Stimulated activated CD4-positive, alpha-beta T cell treated with anti-CD3 and anti-CD28 coated beads, Interleukin-4, amount 100 ng/mL, for 24 hours (primary cell): Measurements from ENCODE around the gene SLC2A6.

Experiments
- DNase-seq: peaks from one replicate; pipeline ENCODE4 v3.0.0-alpha.2; 2020

Gene SLC2A6

DNA sequence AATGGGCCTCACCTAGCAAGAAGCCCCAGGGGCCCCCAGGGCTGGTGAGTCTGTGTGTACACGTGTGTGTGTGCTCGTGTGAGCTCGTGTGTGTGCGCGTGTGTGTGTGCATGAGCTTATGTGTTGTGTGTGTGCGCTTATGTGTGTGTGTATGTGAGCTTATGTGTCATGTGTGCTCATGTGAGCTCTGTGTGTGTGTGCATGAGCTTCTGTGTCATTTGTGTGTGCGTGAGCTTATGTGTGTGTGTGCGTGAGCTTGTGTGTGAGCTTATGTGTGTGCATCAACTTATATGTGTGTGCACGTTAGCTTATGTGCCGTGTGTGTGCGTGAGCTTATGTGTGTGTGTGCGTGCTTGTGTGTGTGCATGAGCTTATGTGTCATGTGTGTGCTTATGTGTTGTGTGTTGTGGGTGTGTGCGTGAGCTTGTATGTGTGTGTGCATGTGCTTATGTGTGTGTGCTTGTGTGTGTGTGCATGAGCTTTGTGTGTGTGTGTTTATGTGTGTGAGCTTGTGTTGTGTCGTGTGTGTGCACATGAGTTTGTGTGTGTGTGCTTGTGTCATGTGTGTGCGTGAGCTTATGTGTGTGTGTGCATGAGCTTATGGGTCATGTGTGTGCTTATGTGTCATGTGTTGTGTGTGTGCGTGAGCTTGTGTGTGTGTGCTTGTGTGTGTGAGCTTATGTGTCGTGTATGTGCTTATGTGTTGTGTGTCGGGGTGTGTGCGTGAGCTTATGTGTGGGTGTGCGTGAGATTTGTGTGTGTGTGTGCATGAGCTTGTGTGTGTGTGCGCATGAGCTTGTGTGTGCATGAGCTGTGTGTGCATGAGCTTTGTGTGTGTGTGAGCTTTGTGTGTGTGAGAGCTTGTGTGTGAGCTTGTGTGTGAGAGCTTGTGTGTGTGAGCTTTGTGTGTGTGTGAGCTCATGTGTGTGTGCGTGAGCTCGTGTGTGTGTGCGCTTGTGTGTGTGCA is 16.7 kb upstream of the SLC2A6 start:
- DNase-seq = no peak

DNA sequence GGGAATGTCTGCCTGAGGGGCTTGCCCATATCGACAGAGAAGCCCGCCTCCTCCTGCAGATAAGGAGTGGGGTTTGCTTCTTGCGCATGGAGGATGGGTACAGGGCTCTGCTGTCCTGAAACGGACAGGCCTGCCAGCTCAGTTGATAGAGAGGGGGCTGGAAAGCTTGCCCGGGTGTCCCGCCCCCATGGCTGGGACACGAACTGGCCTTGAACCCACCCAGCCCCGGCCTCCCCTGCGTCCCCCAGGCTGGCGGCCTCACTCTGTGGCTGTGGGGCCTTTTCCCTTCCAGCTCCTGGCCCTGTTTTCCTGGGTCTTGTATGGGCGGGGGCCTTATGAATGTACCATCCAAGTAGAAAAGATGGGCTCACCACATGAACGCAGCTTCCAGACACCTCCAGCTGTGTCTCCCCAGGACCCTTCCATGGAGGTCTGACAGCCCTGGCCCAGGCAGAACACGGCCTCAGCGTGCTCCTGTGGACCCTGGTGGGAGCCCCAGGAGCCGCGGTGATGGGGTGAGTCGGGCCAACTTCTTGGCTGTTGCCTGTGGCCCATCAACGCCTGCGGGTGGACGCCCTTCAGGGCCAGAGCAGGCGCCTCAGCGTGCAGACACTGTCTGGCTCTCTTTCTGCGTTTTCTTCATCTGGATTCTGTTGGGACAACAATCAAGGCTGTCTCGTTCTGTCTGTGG is 15.9 kb upstream of the SLC2A6 start:
- no peak for DNase-seq

DNA sequence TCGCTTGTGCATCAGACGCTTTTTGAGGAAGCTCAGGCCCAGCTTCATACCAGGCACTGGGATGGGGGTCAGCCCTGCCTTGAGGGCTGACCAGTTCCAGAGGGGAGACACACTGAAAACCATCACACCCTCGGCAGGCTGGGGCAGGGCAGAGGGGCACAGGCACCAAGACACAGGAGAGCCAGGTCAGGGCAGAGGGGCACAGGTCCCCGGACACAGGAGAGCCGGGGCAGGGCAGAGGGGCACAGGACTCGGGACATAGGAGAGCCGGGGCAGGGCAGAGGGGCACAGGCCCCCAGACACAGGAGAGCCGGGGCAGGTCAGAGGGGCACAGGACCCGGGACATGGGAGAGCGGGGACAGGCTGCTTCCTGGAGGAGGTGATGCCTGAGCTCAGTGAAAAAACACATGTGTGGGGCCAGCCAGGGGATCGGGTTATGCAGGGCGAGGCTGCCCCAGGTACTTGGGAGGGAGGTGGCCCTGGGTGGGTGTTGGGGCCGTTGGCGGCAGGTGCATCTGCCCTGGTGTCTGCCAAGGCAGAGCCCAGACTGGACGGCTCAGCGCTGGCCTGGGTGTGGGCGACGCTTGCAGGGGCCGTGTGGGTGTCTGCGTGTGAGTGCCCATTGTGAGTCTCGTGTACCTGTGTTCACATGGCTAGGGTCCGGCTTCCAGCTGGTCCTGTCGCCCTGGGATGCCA is 15.1 kb upstream of the SLC2A6 start:
- DNase-seq = no peak

DNA sequence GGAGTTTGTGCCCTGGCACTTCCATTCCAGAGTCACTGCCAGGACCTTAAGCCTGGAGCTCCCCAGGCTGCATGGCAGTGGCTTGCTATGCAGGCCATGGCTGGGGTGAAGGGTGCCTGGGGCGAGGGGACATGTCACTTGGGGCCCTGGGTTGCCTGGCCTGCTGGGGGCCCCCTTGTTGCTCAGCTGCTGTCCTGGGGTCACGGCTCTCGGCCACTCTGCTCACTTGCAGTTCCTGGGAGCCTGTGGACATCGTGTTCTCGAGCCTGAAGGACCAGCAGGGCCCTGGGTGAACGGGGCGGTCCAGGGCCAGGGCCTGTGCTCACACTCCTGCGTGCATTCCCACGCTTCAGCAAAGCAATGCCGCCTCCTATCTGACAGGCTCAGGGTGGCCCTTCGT is 14.5 kb upstream of the SLC2A6 start:
- DNase-seq = no peak

DNA sequence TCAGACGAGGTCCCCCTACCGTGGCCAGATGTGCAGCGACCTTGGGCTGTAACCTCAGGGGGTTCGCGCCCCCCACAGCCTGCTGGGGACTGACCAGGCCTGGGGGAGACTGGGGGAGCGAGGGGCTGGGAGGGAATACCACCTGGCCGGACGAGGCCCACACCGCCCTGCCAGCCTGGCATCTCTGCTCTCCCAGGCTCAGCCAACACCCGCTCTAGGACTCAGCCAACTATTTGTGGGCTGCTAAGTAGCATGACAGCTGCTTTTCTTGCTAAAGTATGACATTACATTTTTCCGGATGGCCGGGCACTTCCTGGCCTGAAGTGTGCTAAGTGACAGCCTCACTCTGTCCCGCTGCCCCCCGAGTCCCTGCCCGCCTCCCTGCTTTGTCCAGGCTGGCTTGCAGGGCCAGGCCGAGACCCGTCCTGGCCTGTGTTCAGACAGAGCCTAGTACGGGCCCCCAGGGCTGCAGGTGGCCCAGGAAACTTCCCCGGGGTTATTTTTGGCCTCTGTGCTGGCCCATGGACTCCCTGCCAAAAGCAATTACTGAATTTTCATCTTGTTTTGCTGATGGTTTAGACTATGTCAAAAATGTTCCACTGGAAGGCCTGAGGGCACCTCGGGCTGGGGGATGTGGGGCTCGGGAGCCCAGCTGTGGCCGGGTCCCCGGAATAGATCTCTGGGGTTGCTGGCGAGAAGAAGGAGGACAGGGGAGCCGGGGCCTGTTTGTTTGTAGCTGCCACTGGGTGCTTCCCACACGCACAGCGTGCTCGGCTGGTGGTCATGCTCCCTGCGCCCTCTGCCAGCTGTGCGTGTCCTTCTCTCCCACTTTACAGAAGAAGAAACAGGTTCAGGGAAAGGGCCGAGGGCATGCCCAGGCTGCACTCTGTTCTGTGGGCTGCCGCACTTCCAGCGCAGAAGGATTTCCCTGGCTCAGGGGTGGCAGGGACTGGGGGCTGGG is 13.4 kb upstream of the SLC2A6 start:
- no peak for DNase-seq

DNA sequence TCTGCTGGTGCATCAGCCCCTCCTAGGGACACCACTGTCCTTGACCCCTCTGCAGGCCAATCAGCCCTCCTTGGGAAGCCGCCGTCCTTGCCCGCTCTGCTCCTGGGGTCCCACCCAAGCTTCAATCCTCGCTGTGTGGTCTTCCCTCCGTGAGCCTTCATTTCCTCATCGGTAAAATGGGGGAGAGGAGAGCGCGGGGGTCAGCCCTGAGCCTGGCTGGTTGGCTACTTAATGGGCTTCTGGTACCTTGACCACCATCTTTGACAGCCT is 12.7 kb upstream of the SLC2A6 start:
- no peak for DNase-seq

DNA sequence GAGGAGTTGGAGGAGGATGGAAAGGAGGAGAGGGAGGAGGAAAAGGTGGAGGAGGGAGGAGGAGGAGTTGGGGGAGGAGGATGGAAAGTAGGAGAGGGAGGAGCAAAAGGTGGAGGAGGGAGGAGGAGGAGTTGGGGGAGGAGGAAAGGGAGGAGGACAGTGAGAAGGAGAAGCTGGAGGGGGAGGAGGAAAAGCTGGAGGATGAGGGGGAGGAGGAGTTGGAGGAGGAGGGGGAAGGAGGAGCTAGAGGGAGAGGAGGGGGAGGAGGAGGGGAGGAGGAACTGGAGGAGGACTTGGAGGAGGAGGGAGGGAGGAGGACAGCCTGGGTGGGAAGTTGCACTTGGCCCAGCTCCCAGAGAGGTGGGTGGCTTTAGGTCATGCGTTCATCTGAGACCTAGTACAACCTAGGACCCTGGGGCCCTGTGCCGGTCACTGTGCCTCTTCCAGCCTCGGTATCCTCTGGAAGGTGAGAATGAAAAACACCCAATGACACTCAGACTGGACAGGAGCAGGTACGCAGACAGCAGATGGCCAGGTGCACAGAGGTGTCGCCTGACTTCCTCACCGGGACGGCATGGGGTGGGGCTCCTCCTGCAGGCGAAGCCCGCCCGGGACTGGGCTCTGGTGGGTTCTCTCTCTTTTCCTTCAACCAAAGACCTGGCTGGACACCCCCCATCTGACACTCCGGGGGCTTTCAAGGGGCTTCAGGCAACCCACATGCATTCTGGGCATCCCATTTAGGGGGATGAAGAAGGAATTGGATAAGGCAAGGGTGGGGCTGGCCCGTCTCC is 12.2 kb upstream of the SLC2A6 start:
- DNase-seq = no peak

DNA sequence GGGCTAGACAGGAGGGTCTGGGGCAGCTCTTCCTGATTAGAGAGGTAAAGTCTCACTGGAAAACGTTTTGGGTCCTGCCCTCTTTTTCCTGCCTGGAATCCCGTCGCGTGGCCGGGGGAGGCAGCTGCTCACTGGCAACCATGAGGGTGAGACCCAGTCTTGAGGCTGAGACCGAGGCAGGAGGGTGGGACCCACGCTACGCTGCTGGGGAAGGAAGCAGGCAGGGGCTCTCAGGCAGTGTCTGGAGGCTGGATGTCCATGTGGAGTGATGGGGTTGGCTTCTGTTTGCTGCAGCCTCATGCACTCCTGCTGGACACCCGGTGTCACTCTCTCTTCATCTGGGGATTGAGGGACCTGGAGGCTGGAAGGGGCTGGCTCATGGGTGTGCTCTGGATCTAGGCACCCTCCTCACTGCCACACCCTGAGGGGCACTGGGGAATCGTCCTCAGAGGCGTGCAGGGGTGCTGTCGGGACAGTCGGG is 11.3 kb upstream of the SLC2A6 start:
- no peak for DNase-seq

DNA sequence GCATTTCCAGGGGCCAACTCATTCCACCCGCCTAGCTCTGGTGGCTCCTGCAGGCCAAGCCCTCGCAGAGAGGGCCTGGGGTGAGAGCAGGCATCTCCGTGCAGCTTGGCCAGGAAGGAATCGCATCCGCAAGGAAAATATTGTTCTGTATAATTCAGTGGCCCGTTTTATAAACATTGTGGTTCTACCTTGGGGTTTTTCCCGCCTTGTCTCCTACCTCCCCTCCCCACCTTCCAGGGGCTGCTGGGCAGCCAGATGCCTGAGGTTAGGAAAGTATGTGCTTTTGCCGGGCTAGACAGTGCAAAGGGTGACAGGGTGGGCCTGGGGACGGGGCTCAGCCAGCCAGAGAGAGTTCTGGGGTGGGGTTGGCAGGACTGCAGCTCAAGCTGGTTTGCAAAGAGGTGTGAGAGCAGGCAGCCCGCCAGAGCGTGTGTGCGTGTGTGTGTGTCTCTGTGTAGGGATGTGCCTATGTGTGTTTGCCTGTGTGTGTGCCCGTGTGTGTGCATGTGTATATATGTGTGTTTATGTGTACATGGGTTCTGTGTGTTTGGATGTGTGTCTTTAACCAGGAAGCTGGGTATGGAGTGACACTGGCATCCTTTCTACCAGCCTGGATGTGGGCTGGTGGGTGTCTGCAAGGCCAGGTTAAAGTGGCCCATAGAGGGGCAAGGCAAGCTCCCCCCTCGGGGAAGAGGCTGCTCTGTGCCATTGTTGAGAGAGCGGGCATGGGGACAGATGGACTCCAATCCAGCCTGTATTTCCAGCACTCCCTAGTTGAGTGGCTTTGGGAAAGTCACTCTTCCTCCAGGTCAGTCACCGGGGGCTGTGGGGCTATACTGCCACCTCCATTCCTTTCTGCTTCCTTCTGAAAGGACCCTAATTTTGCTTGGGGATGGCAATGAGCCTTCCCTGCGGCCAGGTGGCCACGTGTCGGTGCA is 10.6 kb upstream of the SLC2A6 start:
- DNase-seq = no peak

DNA sequence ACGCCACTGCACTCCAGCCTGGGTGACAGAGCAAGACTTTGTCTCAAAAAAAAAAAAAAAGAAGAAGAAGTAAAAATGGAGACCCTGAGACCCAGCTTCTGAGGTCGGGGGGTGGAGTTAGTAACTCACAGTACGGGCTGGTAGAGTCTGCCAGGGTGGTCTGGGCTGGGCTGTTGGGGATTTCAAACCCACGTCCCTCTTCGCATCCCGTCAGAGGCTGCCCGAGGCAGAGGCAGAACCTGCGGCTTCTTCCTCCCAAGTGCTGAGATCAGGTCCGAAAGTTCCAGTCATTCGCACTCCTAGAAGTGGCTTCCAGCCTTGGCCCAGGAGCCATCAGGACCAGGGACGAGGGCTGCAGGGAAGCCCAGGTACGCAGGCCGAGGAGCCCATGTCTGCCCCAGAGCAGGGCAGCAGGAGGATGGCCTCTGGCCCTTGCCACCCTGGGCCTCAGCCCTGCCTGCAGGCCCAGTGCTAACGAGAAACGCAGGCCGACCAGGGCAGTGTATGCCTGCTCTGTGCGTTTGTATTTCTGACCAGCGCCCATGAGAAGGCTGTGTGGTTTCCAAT is 9.9 kb upstream of the SLC2A6 start:
- DNase-seq = no peak

DNA sequence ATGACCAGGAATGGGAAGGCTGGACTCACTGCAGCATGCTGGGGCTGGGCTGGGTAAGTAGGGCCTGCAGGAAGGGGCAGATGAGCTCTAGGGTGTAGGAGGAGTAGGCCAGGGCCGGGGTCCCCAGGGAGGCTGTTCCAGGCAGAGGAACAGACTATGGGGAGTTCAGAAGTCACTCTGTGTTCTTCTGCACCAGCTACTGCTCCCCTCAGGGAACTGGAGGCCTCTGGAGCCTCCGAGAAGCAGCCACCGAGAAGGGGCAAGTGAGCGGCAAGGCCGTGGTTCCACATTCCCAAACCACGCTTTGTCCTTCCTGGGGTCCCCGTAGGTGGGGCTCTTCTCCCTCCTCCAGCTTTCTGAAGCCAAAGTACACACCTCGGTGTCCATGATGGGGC is 8.4 kb upstream of the SLC2A6 start:
- no peak for DNase-seq

DNA sequence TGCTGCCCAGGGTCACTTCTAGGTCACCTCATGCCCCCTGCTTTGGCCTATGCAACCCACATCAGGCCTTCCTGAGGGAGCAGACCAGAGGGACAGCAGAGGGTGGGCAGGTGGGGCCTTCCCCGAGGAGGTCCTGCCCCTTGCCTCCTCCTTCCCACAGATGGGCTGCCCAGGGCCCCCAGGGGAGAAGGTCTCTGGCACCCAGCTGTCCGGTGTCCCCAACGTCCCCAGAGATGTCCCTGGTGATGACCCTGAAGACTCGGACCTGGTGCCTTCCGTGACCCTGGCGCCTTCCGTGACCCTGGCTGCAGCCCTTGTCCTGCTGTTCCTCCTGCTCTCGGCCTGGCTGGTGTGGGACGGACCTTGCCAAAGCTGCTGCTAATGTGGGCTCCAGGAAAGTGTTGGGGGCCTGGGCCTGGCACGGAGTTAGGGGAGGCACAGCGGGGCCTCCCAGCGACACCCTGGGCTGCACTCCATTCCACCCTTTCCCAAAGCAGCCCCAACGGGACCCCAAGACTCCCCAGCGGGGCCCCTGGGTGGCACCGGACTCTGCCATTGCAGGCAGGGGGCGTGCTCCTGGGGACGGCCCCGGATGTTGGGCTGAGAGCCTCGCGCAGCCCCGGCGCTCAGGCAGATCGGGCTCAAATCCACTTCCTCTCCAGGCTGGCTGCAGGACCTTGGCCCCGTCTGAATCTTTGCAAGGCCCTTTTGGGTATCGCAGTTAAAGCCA is 6.8 kb upstream of the SLC2A6 start:
- no peak for DNase-seq

DNA sequence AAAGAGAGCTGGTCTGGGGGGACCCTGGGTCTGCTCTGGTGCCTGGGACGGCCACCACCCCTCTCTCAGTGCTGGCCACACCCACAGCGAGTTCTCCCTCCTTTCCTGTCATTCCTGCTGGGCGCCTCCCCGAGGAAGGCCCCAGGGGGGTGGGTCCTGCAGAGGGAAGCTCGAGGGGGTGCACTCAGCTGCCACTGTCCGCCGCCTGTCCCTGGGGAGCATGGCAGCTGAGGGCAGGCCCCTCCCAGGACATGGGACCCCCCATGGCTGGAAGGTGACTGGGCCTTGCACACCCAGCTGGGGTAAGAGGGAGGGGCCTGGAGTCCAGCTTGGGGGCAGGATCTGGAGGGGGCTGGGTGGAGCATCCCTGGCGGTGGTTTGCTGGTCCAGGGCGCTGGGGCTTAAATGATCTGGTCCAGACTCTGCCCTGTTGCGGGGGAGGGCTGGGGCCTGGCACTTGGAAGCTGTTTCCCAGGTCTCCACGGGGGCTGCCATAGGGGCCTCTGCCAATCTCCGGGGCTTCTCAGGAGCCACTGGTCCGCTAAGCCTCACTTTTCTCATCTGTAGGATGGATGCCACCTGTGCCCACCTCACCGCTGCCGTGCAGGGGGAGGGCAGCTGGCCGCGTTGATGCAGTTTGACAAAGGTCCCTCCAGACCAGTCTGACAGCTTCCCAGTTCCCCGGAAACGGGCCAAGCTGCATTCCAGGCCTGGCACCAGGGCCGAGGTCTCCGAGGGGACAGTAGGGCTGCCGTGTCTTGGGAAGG is 6.0 kb upstream of the SLC2A6 start:
- no peak for DNase-seq

DNA sequence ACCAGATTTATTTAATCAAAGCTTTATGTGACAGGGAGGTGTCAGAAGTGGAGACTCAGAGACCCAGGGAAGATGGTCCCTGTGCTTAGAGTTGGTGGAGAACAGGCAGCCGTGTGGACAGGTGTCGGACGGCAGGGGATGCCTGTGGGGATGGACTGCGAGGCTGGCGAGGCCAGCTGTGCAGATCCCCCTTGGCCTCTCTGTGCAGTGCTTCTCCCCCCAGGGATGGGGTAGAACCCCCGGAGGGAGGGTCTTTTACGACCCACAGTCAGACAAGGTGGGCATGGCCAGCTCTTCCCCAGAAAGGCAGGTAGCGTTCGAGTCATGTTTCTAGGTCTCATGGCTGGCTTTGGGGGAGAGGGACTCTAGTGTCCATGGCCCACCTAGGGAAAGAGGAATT is 4.7 kb upstream of the SLC2A6 start:
- DNase-seq = no peak

DNA sequence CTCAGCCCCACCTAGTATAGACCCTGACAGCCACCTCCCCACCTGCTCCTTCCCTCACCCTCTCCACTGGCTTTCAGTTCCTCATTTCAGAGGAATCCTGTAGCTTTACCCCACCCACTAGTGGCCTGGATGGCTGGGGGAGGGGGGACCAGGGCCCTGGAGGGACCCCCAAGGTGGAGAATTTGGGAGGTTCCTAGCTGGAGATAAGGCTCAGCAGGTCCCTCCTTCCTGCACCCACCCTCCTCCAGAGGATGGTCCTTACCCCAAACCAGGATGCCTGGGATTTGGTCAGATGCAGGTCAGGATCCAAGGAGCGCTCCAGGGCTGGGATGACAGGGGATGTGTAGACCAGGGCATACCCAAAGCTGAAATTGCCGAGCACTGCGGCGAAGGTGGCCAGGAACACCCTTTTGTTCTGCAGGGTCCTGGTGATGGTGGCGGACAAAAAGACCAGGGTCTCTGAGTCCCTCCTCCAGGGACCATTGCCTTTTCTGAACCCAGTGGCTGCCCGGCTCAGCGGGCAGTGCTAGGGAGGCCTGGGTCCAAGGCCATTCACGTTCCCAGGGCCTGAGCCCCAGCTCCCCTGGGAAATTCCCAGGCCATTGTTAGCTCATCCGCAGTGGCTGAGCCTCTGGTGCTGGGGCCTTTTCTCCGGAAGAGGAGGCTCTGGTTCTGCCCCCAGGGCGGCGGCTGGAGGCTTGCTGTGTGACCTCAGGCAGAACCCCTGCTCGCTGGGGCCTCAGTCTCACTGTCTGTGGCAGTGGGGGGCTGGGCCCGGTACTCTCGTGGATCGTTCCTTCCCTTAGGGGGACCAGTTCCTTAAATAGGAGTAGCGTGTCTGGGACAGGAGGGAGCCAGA is 678 bp downstream of the SLC2A6 start:
- DNase-seq = no peak

DNA sequence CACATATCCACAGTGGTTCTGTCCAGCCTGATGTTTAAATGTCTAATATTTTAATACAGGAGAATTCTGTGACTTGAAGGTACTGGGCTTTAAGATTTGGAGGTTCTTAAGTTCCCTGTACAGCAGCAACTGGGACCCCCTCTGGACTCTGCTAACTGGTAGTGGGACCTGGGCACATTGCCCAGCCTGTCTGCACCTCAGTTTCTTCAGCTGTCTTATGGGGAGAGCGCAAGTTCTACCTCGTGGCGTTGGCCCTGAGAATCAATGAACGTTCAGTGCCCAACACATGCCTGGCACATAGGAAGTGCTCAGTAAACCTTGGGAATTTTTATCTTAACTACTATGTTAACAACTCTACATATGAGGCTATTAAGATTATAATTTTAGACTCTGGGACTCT is 1.4 kb downstream of the SLC2A6 start:
- DNase-seq = no peak

DNA sequence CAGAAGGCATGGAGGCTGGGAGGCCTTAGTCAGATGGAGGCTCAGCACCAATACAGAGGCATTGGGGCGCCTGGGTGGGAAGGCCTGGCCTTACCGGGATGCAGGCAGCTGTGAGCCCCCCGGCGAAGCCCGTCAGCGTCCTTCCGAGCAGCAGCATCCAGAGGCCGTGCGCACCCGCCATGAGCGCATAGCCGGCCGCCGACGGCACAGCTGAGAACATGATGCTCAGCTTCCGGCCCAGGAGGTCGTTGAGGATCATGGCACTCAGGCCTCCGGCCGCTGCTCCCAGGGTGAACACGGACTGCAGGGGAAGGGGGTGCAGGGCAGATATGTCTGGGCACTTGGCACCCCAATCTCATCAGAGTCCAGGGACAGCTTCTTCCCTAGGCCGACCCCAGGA is 2.0 kb downstream of the SLC2A6 start:
- DNase-seq = no peak
